OCI-M2 (cell line): ENCODE measurements around the gene PBX1.
"Not testable (repeated sequence)": the region's sequence is repeated elsewhere in the genome, so short reads cannot be mapped to it uniquely, and the experiment has no call there.

Source experiments
- DNase-seq: peaks from one replicate; lab custom pipeline; 2025; ENCODE audit not compliant: unreplicated experiment; lab: John Stamatoyannopoulos, UW

The PBX1 gene

DNA sequence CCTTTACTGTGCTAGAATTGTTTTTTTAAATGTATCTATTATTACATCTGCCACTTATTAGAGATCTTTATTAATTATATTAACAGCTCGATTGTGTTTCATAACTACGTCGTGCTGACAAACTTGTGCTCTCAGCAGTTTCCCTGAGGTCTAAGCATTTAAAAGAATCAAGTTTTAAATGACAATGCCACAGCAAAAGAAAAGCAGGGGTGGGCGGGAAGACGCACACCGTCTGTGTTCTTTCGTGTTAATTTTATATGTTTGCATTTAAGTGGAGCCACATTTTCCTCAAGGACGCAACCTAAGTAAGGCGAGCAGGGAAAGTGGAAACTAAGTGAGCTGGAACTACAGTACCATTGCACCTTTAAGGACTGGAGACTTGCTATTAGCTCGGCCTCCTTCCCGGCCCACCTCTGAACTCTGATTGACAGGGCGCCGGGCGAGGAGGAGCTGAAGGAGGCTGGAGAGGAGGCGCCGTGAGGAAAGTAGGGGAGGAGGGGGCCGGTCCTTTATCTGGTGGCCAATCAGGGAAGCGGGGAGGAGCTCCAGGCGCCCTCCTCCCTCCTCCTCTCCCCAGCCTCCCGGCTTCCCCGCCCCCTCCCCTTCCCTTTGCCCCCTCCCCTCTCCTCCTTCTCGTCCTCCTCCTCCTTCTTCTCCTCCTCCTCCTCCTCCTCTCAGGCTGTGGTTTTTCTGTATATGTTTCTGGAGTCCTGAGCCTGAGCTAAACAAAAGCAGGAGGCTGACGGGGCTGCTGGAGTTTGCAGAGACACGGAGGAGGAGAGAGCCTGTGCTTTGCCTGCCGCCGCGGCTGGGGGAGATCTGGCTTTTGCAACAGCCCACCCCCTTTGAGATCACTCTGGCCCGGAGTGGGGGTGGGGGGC, at the start of gene PBX1:
TSS of gene PBX1 (plus strand) at position 724 of the 881 bp plus-strand sequence.
- peak; percentile 67 for DNase-seq

DNA sequence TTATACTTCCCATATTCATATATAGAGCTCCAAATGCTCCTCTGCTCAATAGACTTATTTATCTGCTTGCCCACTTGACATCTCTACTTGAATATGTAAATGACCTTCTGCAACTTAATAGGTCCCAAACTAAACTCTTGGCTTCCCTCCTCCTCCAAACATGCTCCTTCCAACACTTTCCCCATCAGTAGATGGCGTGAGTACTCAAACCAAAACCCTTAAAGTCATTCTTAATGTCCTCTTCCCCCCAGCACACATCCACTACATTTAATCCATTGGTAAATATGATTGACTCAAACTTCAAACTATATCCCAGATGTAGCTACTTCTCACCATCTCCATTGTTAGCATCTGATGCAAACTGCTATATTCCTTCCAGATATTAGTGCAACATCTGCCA, 48.5 kb upstream of the PBX1 start:
- no peak for DNase-seq

DNA sequence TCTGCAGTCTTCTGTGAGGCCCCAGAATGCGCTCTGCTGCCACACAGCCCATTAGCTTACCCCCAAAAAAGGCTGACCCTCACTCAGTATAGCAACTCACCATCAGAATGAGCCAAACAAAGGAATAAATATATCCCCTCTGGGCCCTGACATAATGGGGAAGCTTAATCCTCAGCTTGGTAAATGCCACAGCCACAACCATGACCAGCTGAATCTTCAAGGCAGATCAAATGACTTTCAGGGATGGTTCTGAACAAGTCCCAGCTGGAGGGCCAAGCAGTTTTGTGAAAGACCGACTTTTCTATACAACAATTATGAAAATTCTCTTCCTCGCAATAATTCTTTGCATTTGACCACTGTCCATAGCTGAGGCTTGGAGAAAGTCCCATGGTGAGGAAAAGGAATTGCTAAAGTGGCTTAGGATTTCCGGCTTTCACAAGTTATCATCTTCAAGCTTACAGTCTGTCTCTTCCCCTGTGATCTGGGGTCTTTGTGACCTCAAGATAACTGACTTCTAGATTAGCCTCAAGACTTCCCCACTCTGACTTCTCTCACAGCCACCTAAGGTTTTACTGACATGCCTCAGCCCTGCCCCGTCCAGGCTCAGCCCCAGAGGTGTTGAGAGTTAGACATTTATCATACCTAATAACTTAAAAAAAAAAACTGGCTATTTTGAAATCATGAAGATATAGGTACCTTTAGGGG, 47.8 kb upstream of the PBX1 start:
- no peak for DNase-seq

DNA sequence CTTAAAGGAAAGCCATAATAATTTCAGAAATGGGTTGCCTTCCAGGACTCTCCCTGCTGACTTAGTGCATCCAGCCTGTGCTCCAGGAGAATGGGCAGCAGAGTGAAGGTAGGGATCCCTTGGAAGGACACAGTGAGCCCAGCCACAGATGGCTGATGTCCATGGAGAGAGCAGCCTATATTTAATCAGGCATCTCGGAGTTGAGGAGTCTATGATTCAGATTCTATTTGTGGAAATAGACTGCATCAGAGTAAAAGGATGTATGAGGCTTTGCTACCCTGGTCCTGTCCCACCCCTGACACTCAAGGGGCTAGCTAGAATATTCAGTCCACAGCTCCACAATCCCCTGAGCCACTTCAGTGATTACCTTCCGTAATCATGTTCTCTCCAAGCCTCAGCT, 43.8 kb upstream of the PBX1 start:
- DNase-seq = no peak

DNA sequence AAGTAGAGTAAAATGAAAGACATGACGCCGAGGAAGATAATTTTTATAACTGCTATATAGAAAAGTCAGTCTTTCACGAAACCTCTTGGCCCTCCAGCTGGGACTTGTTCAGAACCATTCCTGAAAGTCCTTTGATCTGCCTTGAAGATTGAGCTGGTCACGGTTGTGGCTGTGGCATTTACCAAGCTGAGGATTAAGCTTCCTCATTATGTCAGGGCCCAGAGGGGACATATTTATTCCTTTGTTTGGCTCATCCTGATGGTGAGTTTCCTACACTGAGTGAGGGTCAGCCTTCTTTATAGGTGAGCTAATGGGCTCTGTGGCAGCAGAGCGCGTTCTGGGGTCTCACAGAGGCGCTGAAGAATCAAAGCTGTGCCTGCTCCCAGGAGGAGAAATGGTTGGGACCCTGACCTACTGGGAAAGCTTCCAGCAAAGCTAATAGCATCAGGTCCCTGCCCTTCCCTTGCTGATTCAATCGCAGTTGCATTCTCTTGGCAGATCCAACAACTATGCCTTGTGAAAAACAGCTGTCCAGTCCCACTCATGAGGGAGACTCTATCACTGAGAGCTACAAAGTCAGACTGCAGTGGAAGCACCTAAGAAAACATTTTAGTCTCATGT, 43.2 kb upstream of the PBX1 start:
- DNase-seq = no peak

DNA sequence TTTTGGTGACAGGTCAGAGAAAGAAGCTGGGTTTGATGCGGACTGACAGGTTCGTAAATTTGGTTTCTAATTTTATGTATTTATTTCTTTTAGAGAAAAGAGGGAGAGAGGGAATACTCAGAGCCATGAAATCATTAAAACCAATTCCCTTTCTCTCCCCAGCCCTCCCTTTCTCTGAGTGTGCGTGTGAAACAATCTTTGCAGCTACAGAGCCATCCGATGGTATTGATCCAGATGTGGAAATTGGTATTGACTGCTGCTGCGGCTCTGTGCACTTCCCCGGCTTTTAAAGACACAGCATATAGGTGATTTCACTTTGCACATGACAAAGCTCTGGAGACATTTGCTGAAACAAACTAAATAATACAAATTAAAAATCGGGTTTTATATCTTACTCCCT, 42.4 kb upstream of the PBX1 start:
- no peak for DNase-seq

DNA sequence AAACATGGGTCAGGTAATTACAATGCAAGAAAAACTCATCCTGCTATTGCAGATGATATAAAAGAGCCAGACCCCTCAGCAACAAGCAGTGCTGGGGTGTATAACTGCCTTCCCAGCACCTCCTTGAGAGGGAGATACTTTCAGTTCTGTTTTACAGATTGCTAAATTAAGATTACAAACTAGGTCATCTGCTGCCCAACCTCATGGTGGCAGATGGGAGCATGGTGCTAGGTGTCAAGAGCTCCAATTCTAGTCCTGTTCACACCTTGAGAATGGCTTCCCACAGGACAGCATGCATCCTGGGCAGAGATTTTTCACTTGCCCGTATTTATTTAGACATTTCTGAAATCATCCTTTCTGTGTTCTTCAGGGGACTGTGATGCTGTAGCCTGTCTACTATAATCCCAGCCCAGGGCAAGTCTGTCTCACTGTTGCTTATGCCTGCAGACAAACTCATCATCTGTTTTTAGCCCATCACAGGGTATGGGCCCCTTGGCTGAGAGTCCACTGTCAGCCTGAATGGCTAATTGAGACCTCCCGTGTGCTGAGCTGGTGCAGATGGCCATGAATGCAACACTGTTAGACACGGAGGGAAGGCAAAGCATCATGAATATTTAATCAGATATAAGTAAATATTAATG, 40.2 kb upstream of the PBX1 start:
- DNase-seq = no peak

DNA sequence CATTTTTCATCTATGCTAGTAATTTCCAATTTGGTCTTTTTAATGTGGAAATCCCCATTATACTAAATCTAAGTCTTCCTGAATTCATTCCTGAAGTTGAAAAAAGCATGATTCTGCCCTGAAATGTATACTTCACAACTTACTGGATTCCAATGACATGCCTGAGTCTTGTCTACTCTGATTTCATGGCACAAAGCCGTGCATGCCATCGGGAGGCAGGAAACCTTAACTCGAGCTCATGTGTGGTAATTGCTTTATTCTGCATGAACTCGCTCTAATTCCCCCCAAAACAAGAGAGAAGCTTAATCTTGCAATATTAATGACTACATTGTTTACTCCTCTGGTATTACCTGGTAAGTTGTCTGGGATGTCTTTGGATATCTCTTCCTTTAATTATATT, 39.6 kb upstream of the PBX1 start:
- DNase-seq = no peak

DNA sequence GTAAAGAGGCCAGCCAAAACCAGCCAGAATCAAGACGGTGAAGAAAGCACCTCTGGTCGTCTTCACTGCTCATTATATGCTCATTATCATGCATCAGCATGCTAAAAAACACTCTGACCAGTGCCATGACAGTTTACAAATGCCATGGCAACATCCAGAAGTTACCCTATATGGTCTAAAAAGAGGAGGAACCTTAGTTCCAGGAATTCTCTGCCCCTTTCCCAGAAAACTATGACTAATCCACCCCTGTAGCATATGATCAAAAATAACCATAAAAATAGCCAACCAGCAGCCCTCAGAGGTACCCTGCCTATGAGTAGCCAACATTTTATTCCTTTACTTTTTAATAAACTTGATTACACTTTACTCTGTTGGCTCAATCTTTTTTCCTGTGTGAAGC, 34.2 kb upstream of the PBX1 start:
- no peak for DNase-seq

DNA sequence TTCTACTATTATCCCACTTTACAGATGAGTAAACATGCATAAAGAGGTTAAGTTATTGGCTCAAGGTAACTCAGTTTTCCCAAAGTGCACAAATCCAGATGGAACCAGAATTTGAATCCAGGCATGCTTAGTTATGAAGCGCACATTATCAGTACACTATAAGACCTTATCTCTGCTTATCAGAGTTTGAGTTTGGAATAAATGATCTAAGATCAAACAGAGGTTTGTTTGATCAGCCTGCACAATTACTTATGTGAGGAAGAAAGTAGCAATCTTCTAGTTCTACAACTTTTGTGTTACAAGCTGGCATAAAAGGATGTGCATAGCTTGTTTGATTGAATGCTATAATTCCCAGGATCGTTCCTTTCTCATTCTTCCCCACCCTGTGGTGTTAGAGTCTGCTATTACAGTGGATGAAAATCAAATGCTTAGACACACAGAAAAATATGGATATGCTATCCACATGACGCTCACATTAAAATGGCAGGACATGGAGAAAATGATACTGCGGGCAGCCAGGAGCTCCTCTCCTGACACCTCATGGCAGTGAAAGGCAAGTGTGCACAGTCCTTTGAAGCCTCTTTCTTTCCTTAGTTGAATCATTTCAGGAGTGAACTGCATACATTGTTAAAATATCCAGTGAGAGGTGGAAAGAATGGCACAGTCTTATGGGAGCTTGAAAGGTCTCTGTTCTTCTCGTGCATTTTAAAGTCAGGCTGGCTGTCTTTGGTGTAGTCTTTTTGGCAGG, 23.9 kb upstream of the PBX1 start:
- DNase-seq = no peak

DNA sequence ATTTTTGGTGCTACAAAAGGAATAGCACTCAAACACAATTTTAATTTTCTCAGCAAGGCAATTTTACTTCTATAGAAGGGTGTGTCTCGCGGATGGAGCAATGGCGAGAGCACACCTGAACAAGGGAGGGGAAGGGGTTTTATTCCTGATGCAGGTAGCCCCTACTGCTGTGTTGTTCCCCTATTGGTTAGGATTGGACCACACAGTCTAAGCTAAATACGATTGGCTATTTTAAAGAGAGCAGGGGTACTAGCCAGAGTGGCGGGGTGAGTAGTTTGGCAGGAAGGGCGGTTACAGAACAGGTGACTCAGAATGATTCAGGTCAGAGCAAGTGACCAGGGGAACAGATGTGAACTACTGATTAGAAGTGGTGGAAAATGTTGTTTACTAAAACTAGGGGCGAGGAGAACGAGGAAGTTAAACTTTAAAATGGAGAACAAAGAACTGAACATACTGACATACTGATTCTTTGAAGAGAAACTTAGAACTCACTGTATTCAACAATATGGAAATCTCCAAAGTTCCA, 6.5 kb upstream of the PBX1 start:
- not testable (repeated sequence) for DNase-seq

DNA sequence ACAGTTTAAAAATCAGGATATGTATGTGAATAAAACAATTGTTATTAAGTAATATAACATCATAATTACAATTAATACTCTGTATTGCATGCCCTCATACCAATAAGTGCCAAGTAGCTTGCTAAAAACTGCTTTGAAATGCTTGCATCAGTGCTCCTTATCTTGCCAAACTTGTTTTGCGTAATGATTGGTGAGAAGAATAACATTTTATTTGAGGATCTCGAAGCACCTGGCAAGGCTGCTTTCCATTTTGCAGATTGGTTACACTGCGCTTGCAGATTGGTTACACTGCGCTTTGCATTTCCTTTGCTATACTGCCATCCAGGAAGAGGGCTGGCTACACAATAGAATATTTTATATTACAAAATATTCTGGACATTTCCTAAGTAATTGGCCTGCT, 1.7 kb upstream of the PBX1 start:
- DNase-seq = no peak

DNA sequence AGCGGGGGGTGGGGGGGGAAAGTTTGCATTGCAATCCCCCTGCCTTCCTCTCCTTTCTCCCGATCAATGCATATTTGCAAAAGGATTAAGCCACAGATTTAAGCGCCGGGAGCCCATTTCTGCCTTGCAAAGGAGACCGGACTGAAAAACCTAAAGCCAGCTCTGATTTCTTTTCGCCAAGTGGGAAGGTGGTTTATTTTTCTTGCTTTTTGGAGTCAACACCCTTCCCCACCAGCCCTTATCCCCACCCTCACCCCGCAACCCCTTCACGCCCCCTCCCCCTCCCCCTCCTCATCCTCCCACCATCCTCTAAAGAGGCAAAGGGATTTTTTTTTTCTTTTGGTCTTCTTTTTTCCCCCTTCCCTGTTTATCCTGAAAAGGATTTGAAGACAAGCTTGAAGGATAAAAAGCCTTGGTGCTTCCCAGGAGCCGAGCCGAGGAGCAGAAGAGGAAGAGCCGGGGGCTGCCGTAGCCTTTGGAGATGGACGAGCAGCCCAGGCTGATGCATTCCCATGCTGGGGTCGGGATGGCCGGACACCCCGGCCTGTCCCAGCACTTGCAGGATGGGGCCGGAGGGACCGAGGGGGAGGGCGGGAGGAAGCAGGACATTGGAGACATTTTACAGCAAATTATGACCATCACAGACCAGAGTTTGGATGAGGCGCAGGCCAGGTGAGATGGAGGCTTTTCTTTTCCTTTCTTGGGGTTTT, 513 bp downstream of the PBX1 start:
- DNase-seq = no peak

DNA sequence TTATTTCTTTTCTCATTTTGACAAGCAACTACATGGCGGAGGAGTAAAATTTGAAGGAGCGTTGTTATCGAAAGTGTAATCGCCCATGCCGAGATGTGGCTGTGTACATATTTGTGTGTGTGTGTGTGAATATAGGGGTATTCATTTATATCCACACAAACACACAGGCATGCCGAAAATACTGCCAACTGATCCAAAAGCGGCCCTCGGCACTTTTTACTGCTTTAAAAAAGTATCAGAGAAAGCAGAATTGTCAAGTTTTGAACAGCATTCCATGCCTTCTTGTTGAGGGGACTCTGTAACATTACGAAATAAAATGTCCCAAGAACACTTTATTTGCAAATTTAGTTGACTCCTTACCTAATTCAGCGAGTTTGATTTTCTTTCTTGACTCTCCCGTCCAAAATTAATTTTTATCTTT, 1.1 kb downstream of the PBX1 start:
- DNase-seq = no peak

DNA sequence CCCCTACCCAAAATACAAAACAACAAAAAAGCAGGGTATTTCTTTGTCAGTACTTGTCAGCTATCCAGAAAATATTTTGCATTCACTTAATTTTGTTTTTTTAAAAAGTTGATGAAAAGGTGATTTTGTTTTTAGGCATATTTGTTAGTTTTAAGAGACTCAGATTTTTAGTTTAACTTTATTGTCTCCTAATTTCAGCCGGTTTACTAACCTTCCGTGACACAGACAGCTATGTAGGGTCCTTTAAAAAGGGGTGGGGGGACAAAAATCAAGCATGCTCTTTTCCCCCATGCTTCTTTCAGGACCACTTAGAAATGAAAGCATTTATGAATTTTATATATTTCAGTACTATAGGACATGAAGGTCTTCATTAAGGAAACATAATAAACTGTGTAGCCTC, 1.6 kb downstream of the PBX1 start:
- no peak for DNase-seq

DNA sequence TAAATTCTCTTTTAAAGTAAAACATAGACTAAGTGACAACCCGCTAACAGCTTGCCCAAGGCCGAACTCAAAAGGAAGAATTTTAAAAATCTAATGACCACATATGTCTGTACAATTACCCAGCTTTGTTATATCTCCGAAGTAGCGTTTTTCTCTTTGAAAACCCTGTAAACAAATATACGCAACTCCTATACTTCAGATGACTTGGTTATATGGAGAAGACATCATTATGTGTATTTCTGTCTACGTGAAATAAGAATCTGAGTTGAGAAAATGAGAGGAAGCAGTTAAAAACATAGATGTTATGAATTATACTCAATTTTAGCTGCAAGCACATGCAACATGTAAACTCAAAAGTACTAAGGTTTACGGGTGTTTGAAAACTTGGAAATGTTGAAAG, 2.0 kb downstream of the PBX1 start:
- no peak for DNase-seq

DNA sequence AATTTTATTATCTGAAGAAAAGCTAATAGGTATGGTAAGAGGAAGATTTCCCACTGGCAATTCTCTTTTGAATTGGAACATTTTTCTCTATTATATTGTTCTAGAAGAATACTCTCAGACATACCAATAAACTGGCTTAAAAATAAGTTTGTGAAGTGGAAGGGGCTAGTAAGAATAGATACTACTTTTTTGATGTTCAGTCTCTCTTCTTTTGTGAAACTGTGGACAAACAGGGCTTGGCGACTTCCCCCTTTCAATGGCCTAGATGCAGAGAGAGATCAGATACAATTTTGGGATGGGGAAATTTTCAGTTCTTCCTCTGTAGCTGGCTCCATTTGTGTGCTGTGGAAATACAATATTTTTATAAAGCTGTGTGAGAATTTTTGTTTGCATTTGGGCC, 2.5 kb downstream of the PBX1 start:
- DNase-seq = no peak

DNA sequence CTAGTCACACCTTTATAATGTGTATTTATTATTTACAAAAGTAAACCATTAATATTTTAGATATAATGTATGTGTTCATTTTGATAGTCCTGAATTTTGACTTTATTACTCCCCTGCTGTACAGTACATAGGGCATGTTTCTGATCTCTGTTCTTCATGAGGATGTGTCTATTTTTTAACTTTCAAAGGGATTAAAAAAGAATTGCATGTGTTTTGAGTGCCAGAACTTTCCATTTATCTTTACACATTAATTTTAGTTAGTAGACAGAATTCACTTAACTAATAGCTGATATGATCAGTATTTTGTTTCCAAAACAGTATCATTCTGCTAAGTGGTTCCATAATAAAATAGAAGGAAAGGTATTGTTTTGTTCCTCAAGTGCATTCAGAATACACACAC, 3.1 kb downstream of the PBX1 start:
- no peak for DNase-seq

DNA sequence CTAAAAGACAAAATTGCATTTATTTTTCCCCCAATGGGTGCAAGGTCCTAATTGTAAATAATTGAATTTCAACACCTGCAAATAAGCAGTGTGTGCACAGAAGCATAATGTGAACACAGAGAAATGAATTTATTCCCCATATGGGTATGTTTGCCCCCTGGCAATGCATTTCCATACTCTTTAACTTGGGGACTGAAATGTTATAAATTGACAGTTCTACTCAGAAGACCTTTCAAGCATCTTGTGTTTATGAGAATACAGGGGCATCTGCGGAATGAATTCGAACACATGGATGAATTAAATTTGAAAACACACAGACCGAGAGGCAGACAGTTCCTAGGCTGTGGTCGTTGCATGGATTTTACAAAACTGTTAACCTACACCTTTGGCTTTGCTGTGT, 3.5 kb downstream of the PBX1 start:
- DNase-seq = no peak

DNA sequence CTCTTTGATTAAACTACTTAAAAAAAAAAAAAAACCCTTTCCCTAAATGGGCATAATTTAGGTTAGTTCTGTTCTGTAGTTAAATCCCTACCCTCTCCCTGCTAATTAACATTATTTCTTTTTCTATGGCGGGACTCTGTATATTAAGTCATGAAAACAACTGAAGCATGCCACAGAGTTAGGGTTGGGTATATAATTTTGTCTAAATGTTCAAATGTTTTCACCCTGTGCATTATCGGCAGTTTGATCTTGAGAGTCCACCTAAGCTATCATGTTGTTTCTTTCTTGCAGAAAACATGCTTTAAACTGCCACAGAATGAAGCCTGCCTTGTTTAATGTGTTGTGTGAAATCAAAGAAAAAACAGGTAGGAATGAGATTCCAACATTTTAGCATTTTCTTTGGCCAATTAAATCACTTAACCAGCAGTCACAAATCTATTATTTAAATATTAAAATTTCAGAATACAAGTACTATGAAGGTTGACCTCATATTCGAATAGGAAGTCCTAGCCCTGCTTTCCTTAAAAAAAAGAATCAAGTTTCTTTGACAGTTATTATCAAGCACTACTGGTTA, 4.0 kb downstream of the PBX1 start:
- DNase-seq = no peak
